ENCODE results near the gene ANP32A.

DNA sequence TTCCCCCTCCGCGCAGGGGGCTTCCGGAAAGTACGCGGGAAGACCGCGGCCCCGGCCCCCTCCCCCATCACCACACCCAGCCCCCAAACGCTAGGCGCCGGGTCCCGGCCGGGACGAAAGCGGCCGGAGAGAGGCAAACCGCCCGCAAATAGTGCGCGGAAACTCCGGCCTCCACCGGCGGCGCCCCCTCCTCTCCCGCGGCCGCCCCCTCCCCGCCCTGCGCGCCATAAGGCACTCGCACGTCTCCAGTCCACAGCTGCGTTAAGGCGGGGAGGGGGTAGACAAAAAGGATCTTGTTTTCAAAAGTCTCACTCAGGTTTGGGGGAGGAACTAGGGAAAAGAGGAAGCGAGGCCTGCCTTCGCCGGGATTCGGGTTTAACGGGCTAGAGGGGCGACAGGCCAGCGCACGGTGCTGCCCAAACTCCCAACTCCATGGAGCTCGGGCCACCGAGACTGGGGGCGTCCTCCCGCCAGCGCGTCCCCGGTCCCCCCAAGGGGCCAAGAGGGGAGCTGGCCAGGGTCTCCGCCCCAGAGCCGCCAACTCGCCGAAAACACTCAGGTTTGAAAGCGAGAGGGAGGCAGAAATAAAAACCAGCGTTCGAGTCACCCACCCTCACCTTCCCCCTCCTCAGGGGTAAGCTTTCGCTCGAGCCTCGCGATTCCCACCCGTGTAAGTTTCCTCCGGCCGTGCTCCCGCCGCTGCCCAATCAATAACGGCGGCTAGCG, 1.8 kb downstream of the ANP32A start:
- TF ChIP-seq, protein P1, sequence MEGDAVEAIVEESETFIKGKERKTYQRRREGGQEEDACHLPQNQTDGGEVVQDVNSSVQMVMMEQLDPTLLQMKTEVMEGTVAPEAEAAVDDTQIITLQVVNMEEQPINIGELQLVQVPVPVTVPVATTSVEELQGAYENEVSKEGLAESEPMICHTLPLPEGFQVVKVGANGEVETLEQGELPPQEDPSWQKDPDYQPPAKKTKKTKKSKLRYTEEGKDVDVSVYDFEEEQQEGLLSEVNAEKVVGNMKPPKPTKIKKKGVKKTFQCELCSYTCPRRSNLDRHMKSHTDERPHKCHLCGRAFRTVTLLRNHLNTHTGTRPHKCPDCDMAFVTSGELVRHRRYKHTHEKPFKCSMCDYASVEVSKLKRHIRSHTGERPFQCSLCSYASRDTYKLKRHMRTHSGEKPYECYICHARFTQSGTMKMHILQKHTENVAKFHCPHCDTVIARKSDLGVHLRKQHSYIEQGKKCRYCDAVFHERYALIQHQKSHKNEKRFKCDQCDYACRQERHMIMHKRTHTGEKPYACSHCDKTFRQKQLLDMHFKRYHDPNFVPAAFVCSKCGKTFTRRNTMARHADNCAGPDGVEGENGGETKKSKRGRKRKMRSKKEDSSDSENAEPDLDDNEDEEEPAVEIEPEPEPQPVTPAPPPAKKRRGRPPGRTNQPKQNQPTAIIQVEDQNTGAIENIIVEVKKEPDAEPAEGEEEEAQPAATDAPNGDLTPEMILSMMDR (conservative IDR thresholded peaks at IDR 0.05 in 1 of 2, IDR thresholded peaks at IDR 0.05 in 1 of 2; ENCODE audit: extremely low read depth in 1 of 2, insufficient read depth in 1 of 2, low read depth in 1 of 2, low read length in 2 of 2): no peak
- no peak for TF ChIP-seq EZH2 (IDR thresholded peaks at IDR 0.05; ENCODE audit: borderline replicate concordance, low read length)

All from mammary epithelial cell (primary cell).